Type B pancreatic cell (in vitro differentiated cells): ENCODE measurements around the gene TMEM60. TPM values are rescaled to one million over a fixed set of nuclear protein-coding genes. Genes with fewer than 3 reads are reported as not detected.
"Not testable (repeated sequence)": the region's sequence is repeated elsewhere in the genome, so short reads cannot be mapped to it uniquely, and the experiment has no call there.

Experiments used
- DNase-seq: peaks from one replicate; pipeline ENCODE4 v3.0.0; 2021; ENCODE audit warnings: mixed read lengths; ENCODE audit not compliant: unreplicated experiment; ENCODE audit errors: extremely low spot score
- H3K27ac Mint-ChIP-seq: 2 replicates; pipeline ENCODE4 v1.8.0; 2021; ENCODE audit warnings: mild to moderate bottlenecking, mixed read lengths
- H3K27me3 Mint-ChIP-seq: 2 replicates; pipeline ENCODE4 v1.8.0; 2021; ENCODE audit warnings: mixed read lengths
- H3K36me3 Mint-ChIP-seq: 2 replicates; pipeline ENCODE4 v1.8.0; 2021; ENCODE audit warnings: mixed read lengths
- H3K4me1 Mint-ChIP-seq: one replicate; pipeline ENCODE4 v1.8.0; 2021; ENCODE audit warnings: mixed read lengths; ENCODE audit not compliant: unreplicated experiment
- H3K4me3 Mint-ChIP-seq: 2 replicates; pipeline ENCODE4 v1.8.0; 2021; ENCODE audit warnings: mild to moderate bottlenecking, mixed read lengths
- H3K9me3 Mint-ChIP-seq: 2 replicates; pipeline ENCODE4 v1.8.0; 2021; ENCODE audit warnings: mixed read lengths
- CTCF ChIP-seq: fragments of 200-600 bp; sonication (generic); conservative IDR thresholded peaks from 2 replicates; pipeline ENCODE4 v1.5.0; 2021; ENCODE audit warnings: antibody characterized with exemption, mild to moderate bottlenecking
- total RNA-seq: library from RNA; stranded (reverse); gene quantifications from 2 replicates; pipeline ENCODE4 v1.2.1, GENCODE V29; 2021; ENCODE audit warnings: low replicate concordance

The TMEM60 gene
- total RNA-seq, 1 donor from 2014 or later, result 16.1 TPM

- no peaks in the 10 kb centered on the region for H3K27me3 Mint-ChIP-seq
- TF ChIP-seq CTCF, result no peak
- H3K36me3 Mint-ChIP-seq, result no peaks in the 10 kb centered on the region
- H3K9me3 Mint-ChIP-seq, result no peaks in the 10 kb centered on the region
- no peak overlapping the region for H3K4me3 Mint-ChIP-seq
- peak overlapping the region; percentile 40 for H3K27ac Mint-ChIP-seq
- no peak for DNase-seq
- peaks cover 10% of the 10 kb centered on the region for H3K4me1 Mint-ChIP-seq
Observed at GRCh38 chr7:77837966-77838365, 39.7 kb upstream of the TMEM60 start.

GRCh38 chr7:77837275-77837674 is 39.0 kb upstream of the TMEM60 start:
- DNase-seq, result no peak
- H3K27me3 Mint-ChIP-seq, result no peaks in the 10 kb centered on the region
- peak overlapping the region; percentile 41 for H3K27ac Mint-ChIP-seq
- H3K9me3 Mint-ChIP-seq, result no peaks in the 10 kb centered on the region
- H3K36me3 Mint-ChIP-seq, result no peaks in the 10 kb centered on the region
- peaks cover 10% of the 10 kb centered on the region for H3K4me1 Mint-ChIP-seq
- no peak overlapping the region for H3K4me3 Mint-ChIP-seq
- TF ChIP-seq CTCF, result no peak

GRCh38 chr7:77836425-77836824 is 38.2 kb upstream of the TMEM60 start:
- H3K27me3 Mint-ChIP-seq, H3K4me3 Mint-ChIP-seq, DNase-seq, H3K27ac Mint-ChIP-seq, H3K36me3 Mint-ChIP-seq, H3K9me3 Mint-ChIP-seq: not testable (repeated sequence)
- H3K4me1 Mint-ChIP-seq, result peaks cover 13% of the 10 kb centered on the region

- peak overlapping the region; percentile 14 for H3K27ac Mint-ChIP-seq
- DNase-seq, result no peak
- H3K4me1 Mint-ChIP-seq, result peaks cover 24% of the 10 kb centered on the region
- H3K27me3 Mint-ChIP-seq, result no peaks in the 10 kb centered on the region
- H3K36me3 Mint-ChIP-seq, result no peaks in the 10 kb centered on the region
- H3K9me3 Mint-ChIP-seq, result no peaks in the 10 kb centered on the region
- no peak for TF ChIP-seq CTCF
- H3K4me3 Mint-ChIP-seq, result no peak overlapping the region
Observed at GRCh38 chr7:77833136-77833535, 34.9 kb upstream of the TMEM60 start.

GRCh38 chr7:77831953-77832352 is 33.7 kb upstream of the TMEM60 start:
- no peak for DNase-seq
- no peaks in the 10 kb centered on the region for H3K27me3 Mint-ChIP-seq
- H3K4me1 Mint-ChIP-seq, result peaks cover 22% of the 10 kb centered on the region
- H3K27ac Mint-ChIP-seq, result no peak overlapping the region
- H3K36me3 Mint-ChIP-seq, result no peaks in the 10 kb centered on the region
- H3K4me3 Mint-ChIP-seq, result no peak overlapping the region
- no peak for TF ChIP-seq CTCF
- H3K9me3 Mint-ChIP-seq, result no peaks in the 10 kb centered on the region

- Mint-ChIP-seq H3K27me3 (no peaks in the 10 kb centered on the region), H3K4me1 (peaks cover 22% of the 10 kb centered on the region), H3K9me3 (no peaks in the 10 kb centered on the region), H3K36me3 (no peaks in the 10 kb centered on the region), H3K27ac (no peak overlapping the region), H3K4me3 (no peak overlapping the region)
- no peak for TF ChIP-seq CTCF
- no peak for DNase-seq
Observed at GRCh38 chr7:77831481-77831880, 33.2 kb upstream of the TMEM60 start.
